ENCODE results near the gene ADGRA3.

The ADGRA3 gene

DNA sequence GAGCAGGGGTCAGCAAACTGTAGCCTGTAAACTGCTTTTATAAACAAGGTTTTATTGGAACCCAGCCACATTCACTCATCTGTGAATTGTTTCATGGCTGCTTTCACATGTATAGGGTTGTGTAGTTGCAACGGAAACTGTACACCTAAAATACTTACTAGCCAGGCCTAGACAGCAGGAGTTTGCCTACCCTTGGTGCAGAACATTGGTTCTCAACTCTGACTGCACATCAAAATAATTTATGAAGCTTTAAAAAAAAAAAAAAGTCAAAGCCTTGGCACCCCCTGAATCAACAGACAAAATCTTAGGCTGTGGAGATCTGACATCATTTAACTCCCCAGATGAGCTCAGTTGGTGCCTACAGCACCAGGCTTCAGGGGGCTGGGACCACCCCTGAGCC, 27.8 kb downstream of the ADGRA3 start:
- DNase-seq (ENCODE audit: extremely low spot score), result no peak
- POLR2A ChIA-PET, result no interaction called here
- CTCF ChIA-PET, result no interaction called here
- TF ChIP-seq, protein P1, sequence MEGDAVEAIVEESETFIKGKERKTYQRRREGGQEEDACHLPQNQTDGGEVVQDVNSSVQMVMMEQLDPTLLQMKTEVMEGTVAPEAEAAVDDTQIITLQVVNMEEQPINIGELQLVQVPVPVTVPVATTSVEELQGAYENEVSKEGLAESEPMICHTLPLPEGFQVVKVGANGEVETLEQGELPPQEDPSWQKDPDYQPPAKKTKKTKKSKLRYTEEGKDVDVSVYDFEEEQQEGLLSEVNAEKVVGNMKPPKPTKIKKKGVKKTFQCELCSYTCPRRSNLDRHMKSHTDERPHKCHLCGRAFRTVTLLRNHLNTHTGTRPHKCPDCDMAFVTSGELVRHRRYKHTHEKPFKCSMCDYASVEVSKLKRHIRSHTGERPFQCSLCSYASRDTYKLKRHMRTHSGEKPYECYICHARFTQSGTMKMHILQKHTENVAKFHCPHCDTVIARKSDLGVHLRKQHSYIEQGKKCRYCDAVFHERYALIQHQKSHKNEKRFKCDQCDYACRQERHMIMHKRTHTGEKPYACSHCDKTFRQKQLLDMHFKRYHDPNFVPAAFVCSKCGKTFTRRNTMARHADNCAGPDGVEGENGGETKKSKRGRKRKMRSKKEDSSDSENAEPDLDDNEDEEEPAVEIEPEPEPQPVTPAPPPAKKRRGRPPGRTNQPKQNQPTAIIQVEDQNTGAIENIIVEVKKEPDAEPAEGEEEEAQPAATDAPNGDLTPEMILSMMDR (IDR thresholded peaks at IDR 0.05; ENCODE audit: control extremely low read depth, extremely low read depth, low read depth, missing control alignments), result no peak

GRCh38 chr4:22487328-22487727, 28.5 kb downstream of the ADGRA3 start:
- CTCF ChIA-PET, result no interaction called here
- POLR2A ChIA-PET, result no interaction called here
- TF ChIP-seq, protein P1 (IDR thresholded peaks at IDR 0.05; ENCODE audit: control extremely low read depth, extremely low read depth, low read depth, missing control alignments), result no peak
- DNase-seq (ENCODE audit: extremely low spot score), result no peak

DNA sequence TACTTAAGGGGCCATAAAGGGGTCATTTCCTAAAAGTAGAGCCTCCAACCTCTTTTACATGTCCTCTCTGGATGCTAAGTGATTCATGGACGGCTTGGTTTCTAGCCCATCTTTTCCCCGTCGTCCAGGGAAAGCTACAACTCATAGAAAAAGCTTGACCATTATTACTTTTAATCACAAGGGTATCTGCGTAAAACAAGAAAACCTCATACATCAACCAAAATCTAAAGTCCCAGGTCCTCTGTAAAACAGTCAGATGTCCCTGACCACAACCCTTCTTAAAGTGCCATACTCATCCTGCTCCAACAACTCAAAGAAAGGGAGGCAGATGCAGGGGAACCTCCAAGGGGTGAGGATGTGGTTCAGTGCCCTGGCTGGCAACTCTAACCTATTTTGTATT, 29.6 kb downstream of the ADGRA3 start:
- ChIA-PET CTCF (no interaction called here), POLR2A (no interaction called here)
- no peak for DNase-seq (ENCODE audit: extremely low spot score)
- TF ChIP-seq, protein P1 (IDR thresholded peaks at IDR 0.05; ENCODE audit: control extremely low read depth, extremely low read depth, low read depth, missing control alignments), result no peak

- DNase-seq (ENCODE audit: extremely low spot score), result no peak
- POLR2A ChIA-PET, result no interaction called here
- TF ChIP-seq, protein P1 (IDR thresholded peaks at IDR 0.05; ENCODE audit: control extremely low read depth, extremely low read depth, low read depth, missing control alignments), result no peak
- CTCF ChIA-PET, result no interaction called here
Measured at GRCh38 chr4:22485737-22486136, 30.1 kb downstream of the ADGRA3 start.

- CTCF ChIA-PET, result interaction anchor here (1.0 to 1.3 kb wide), 2 partner anchors 9 to 13 kb away, joined by 5 read pairs; no protein-coding TSS in a partner anchor
- TF ChIP-seq, protein P1 (IDR thresholded peaks at IDR 0.05; ENCODE audit: control extremely low read depth, extremely low read depth, low read depth, missing control alignments), result no peak
- DNase-seq (ENCODE audit: extremely low spot score), result no peak
- POLR2A ChIA-PET, result no interaction called here
Measured at GRCh38 chr4:22483551-22483981, 32.3 kb downstream of the ADGRA3 start.

DNA sequence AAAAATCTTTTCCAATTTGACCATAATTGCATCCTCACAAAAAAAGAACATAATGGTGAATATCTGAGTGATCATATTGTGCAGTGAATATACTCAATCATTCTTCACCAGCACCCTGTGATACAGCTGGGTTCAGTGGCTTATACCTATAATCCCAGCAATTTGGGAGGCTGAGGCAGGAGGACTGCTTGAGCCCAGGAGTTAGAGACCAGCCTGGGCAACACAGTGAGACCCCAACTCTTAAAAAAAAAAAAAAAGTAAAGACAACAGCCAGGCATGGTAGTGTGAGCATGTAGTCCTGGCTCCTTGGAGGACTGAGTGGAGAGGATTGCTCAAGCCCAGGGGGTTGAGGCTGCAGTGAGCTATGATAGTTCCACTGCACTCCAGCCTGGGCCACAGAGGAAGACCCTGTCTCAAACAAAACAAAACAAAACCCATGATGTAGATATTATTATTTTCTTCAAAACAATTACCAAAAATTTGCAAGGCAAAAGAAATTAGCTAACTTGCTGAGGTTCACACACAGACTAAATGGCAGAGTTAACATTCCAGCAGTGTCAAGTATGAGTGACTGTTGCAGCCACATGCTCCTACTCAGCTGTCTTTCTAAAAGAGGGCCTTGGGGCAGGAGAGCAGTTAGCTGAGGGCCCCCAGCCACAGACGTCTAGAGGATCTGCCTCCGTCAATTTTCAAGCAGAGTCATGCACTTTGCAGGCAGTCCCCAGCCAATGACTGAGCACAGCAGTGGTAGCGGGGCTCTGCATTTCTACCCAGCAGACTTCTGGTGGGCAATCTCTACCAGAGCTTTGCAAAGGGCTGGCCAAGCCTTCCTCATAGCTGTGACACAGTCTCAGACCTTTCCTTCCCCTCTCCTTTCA, 33.4 kb downstream of the ADGRA3 start:
- ChIA-PET POLR2A (no interaction called here), CTCF (interaction anchor here (1.0 to 1.3 kb wide), 3 partner anchors 10 to 693 kb away, joined by 3 to 5 read pairs (median 5); no protein-coding TSS in a partner anchor)
- TF ChIP-seq, protein P1 (IDR thresholded peaks at IDR 0.05; ENCODE audit: control extremely low read depth, extremely low read depth, low read depth, missing control alignments), result no peak
- no peak for DNase-seq (ENCODE audit: extremely low spot score)
